SH-SY5Y (cell line): ENCODE measurements around the gene PEX7.

ENCODE experiments used
- GATA2 ChIP-seq: IDR thresholded peaks from 2 replicates; pipeline ENCODE4 v1.6.1; 2011; ENCODE audit warnings: mild to moderate bottlenecking, low read depth, low read length
- GATA3 ChIP-seq: IDR thresholded peaks from 2 replicates; pipeline ENCODE4 v1.6.1; 2011; ENCODE audit warnings: low read depth, mild to moderate bottlenecking, low read length, moderate library complexity

DNA sequence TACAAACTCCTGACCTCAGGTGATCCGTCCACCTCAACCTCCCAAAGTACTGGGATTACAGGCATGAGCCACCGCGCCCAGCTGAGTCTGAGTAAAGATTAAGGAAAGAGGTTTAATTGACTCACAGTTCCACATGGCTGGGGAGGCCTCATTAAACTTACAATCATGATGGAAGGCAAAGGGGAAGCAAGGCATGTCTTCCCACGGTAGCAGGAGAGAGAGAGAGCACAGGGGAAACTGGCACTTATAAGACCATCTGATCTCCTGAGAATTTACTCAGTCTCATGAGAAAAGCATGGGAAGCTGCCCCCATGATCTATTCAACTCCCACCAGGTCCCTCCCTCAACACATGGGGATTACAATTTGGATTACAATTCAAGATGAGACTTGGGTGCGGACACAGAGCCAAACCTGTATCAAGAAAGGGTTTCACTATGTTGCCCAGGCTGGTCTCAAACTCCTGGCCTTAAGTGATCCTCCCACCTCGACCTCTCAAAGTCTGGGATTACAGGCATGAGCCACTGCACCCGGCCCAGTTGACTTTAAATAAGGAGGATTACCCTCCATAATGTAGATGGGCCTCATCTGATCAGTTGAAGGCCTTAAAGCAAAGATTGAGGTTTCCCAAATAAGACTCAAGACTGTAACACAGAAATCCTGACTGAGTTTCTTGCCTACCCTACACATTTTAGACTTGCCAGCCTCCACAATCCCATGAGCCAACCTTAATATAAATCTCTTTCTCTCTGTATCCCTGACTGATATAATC, 13.1 kb upstream of the PEX7 start:
- TF ChIP-seq GATA2, result no peak
- TF ChIP-seq GATA3, result no peak
